DLD1 (cell line): ENCODE data around the gene OR10H3.
"Not testable (repeated sequence)": the region's sequence is repeated elsewhere in the genome, so short reads cannot be mapped to it uniquely, and the experiment has no call there.

Source experiments
- in situ Hi-C: cut with HindIII; loops from 2 replicates; pipeline ENCODE4 v1.10.0; 2017; ENCODE audit warnings: low sequenced_read_pairs

OR10H3 gene

GRCh38 chr19:15776991-15777970, 39.5 kb downstream of the OR10H3 start:
- in situ Hi-C loops = no loop called here

GRCh38 chr19:15779756-15780476, 42.1 kb downstream of the OR10H3 start:
- in situ Hi-C loops = no loop called here

GRCh38 chr19:15780610-15781418, 43.0 kb downstream of the OR10H3 start:
- in situ Hi-C loops = no loop called here

DNA sequence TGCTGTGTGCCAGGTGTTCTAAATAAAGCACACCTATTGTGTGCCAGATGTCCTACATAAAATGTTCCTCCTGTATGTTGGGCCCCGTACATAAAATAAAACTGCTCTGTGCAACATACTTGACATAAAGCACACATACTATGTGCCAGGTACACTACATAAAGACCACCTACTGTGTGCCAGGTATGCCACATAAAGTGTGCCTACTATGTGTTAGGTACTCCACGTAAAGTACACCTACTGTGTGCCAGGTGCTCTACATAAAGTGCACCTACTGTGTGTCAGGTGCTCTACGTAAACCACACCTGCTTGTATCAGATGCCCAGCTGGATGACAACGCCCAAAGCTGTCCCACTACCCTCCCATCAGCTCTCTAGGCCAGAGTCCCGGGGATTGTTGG, 43.9 kb downstream of the OR10H3 start:
- in situ Hi-C loops = no loop called here

GRCh38 chr19:15782211-15782610, 44.4 kb downstream of the OR10H3 start:
- in situ Hi-C loops = no loop called here

GRCh38 chr19:15782896-15783295, 45.1 kb downstream of the OR10H3 start:
- in situ Hi-C loops = not testable (repeated sequence)

GRCh38 chr19:15787611-15788155, 49.9 kb downstream of the OR10H3 start, which contains the start of gene OR10H5:
TSS of gene OR10H5 (plus strand) at chr19:15787661. CDS start at chr19:15794049, 6,388 bp downstream.
- in situ Hi-C loops = no loop called here

DNA sequence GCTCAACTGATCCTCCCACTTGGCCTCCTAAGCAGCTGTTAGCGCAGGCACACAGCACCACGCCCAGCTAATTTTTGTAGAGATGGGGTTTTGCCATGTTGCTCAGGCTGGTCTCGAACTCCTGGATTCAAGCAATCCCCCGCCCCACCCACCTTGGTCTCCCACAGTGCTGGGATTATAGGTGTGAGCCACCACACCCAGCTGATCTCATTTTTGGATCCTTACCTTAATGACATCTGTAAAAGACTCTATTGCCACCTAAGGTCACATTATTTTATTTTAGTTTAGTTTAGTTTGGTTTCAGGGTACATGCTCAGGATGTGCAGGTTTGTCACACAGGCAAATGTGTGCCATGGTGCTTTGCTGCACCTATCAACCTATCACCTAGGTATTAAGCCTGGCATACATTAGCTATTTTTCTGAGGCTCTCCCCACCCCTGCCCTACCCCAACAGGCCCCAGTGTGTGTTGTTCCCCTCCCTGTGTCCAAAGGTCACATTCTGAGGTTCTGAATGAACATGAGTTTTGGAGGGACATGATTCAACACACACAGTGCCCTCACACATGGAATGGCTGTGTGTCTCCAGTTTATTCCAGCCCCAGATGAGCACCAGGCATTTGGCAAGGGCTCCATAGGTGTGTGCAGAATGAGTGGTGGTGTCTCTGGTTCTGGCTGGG, 50.9 kb downstream of the OR10H3 start:
- in situ Hi-C loops = no loop called here

- in situ Hi-C loops = no loop called here
These were observed 52.3 kb downstream of the OR10H3 start for GRCh38 chr19:15790096-15790495.
